Activated CD8-positive, alpha-beta memory T cell treated with anti-CD3 and anti-CD28 coated beads for 48 hours (primary cell): ENCODE results near the gene ONECUT3.
"Not testable (repeated sequence)": the region's sequence is repeated elsewhere in the genome, so short reads cannot be mapped to it uniquely, and the experiment has no call there.

Experiments used
- DNase-seq, 3 experiments: peaks; one replicate each; pipeline ENCODE4 v3.0.0-alpha.2; 2020; ENCODE audit warnings: low read depth in 2 of 3, low spot score in 2 of 3

ONECUT3 gene

GRCh38 chr19:1752757-1753728 is at the start of gene ONECUT3:
Gene ONECUT3 (plus strand): TSS chr19:1753506. CDS start chr19:1753663, 157 bp downstream.
- no peak for DNase-seq

DNA sequence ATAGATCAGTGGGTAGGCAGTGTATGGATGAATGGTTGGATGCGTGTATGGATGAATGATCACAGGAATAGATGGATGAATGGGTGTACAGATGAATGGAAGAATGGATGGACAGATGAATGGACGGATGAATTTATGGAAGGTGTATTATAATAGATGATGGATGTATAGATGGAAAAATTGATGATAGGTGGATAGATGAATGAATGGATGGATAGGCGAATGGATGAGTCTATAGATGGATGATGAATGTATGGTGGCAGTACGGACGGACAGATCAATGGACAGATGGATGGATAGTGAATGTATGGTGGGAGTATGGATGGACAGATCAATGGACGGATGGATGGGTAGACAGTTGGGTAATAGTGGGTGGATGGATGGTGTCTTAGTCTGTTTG is 49.0 kb upstream of the ONECUT3 start:
- no peak for DNase-seq

DNA sequence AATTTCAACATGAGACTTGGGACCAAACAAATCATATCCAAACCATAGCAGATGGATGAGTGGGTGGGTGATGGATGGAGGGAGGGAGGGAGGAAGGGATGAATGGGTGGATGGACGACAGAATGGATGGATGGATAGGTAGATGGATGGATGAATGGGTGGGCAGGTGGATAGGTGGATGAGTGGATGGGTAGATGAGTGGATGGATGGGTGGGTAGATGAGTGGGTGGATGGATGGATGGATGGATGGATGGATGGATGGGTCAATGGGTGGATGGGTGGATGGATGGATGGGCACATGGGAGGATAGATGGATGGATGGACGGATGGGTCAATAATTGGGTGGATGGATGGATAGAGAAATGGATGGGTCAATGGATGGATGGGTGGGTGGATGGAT is 47.9 kb upstream of the ONECUT3 start:
- no peak for DNase-seq

DNA sequence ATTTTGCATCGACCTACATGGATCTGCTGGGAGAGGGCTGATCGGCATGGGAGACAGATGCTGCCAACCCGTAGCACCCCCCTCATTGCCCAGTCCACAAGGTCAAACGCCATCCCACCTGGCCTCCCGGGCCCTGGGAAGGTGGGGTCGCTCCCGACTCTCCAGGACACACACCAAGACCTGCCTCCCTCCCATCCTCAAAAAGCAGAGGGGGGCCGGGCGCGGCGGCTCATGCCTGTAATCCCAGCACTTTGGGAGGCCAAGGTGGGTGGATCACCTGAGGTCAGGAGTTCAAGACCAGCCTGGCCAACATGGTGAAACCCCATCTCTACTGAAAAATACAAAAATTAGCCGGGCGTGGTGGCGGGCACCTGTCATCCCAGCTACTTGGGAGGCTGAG is 46.7 kb upstream of the ONECUT3 start:
- DNase-seq: not testable (repeated sequence)

GRCh38 chr19:1707240-1707639 is 46.1 kb upstream of the ONECUT3 start:
- DNase-seq: no peak

GRCh38 chr19:1713170-1713569 is 40.1 kb upstream of the ONECUT3 start:
- DNase-seq: no peak

- no peak for DNase-seq
Measured at GRCh38 chr19:1715540-1715939, 37.8 kb upstream of the ONECUT3 start.

- no peak for DNase-seq
Measured at GRCh38 chr19:1717200-1717969, 35.9 kb upstream of the ONECUT3 start.

DNA sequence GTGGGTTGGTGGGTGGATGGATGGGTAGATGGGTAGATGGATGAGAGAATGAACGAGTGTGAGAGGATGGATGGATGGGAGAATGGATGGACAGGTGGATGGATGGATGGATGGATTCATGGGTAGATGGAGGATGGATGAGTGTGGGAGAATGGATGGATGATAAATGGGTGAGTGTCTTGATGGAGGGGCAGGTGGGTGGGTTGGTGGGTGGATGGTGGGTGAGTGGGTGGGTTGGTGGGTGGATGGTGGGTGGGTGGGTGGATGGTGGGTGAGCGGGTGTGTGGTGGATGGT is 35.4 kb upstream of the ONECUT3 start:
- no peak for DNase-seq

DNA sequence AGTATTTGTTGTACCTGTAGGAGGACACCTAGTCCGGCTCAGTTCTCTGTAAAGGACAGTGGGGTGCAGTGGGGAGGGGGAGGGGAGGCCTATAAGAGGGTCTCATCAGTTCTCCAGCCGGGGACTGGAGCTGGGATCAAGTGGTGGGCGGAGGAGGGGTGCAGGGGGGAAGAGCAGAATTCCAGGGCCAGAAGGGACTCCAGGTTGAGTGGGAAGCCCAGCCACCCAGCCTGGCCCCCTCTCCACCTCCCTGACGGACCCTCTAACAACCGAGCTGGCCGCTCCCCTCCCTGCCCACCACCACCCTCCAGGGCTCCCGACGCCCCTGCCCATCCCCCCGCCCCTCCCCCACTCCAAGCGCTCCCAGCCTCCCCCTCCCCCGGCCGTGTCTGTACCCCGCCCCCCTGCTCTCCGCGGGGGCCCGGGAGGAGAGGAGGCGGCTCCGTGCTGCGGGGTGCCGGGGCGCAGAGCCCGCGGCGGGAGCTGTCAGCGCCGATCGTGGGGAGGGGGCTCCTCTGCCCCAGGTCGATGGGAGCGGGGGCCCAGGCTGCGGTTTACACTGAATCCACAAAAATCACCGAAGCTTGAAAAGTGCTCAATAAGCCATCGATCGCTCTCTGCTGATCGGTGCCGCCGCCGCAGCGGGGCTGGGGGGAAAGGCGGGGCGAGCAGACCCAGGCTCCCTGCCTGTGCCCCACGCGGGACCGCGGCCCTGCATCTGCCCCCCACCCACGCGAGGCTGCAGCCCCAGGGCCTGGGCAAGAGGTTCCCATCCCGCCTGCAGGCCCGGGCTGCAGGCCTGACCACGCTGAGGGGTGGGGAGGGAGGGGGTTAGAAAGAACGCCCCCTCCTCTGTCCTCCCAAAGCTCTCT is 34.6 kb upstream of the ONECUT3 start:
- DNase-seq: no peak

DNA sequence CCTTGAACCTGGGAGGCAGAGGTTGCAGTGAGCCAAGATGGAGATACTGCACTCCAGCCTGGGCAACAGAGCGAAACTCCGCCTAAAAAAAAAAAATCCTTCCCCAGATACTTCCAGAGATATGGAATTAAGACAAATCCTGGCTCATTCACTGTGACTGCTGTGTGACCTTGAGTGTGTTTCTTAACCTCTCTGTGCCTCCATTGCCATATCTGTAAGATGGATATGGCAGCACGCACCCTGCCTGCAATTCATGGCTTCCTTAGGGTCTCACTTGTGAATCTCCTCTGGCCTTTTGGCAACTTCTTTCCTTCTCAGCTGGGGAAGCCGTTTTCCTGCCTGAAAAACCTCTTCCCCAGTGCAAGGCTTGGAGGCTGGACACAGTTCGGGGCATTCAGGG is 33.8 kb upstream of the ONECUT3 start:
- DNase-seq: no peak

DNA sequence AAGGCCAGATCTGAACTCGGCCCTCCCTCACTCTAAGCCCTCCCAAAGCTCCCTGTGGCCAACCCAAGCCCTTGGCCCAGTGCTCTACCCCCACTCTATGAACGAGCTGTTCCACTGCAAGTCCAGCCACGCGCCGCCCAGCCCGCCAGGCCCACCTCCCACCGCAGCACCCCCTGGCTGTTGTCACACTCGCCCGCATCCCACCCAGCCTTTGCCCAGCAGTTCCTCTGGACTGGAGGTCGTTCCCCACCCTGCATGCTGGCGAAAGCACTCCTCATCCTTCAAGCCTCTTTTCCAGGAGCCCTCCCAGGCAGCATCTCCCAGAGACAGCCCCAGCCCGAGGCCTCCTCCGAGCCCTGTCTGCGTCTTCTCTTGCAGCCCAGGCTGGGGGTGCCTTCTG is 33.1 kb upstream of the ONECUT3 start:
- DNase-seq: no peak

- no peak for DNase-seq
Measured at GRCh38 chr19:1725100-1726064, 27.9 kb upstream of the ONECUT3 start.

DNA sequence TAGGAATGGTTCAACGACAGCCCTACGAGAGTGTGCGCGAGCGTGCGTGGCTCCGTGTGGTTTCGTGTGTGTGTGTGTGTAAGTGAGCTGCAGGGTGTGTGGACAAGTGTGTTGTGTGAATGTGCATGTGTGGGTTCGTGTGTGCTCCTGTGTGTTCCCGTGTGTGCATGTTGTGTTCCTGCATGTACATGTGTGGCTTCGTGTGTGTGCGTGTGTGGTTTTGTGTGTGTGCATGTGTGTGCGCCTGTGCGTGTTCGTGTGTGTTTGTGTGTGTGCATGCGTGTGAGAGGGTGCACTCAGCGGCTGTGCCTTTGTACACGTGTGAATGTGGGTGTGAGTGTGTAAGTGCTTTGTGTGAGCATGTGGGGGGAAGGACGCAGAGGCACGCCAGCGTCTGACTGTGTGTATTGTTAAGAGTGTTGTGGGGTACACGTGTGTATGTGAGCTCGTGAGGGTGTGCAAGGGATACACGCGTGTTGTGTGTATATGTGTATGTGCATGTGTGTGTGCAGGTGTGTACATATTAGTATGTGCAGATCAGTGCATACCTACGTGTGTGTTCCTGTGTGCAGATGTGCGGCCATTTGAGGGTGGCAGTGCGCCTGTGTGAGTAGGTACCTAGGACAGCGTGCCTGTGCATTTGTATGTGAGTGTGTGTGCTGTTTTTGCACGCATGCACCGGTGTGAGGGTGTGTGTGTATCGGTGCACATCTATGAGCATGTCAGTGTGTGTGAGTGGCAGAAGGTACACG is 24.3 kb upstream of the ONECUT3 start:
- DNase-seq: no peak

DNA sequence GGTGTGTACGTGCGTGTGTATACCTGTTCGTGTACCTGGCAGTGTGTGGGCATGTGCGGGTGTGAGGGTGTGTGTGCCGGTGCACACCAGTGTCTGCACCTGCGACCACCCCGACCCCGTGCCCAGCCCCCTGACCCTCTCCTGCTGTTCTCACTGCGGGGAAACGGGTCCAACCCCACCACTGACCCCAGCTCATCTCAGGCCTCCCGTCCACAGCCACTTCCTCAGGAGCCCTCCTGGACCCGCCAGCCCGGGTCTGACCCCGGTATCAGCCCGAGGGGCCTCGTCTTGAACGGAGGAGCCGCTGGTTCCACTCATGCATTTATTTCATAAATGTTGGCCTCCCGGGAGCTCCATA is 23.8 kb upstream of the ONECUT3 start:
- DNase-seq: no peak

- DNase-seq: no peak
Measured at GRCh38 chr19:1730157-1730556, 23.1 kb upstream of the ONECUT3 start.

GRCh38 chr19:1734321-1734966 is 18.9 kb upstream of the ONECUT3 start:
- no peak for DNase-seq

- DNase-seq: no peak
Measured at GRCh38 chr19:1736280-1736679, 17.0 kb upstream of the ONECUT3 start.

DNA sequence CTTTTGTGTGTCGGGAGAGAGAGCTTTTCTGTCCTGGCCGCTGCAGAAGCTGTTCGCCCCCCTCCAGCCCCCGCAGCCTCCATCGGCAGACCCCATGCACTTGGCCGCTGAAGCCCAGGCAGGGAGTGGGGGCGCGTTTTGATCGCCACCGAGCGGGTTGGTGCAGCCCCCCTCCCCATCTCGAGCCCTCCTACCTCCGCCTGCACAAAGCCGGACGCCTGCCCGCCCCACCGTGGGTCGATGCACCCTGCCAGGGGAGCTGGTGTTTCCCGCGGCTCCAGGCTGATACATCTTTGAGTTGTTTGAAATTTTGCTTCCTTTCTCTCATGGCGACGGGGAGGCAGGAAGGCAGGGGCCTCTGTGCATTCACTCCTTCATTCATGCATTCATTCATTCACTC is 16.4 kb upstream of the ONECUT3 start:
- DNase-seq: no peak
